ENCODE measurements around the gene CCM2. TPM values are rescaled to one million over a fixed set of nuclear protein-coding genes. Genes with fewer than 3 reads are reported as not detected.

CCM2 gene
- total and polyA plus RNA-seq, 12 donors: 36.1 to 84.5 (median 50.7) TPM

GRCh38 chr7:44972562-44972961 is 27.4 kb upstream of the CCM2 start:
- H3K36me3 ChIP-seq (replicated peaks in 1 of 2): no peaks in the 10 kb centered on the region
- H3K27me3 ChIP-seq: no peaks in the 10 kb centered on the region
- H3K9me3 ChIP-seq (replicated peaks in 1 of 3): no peaks in the 10 kb centered on the region
- H3K4me3 ChIP-seq: no peak overlapping the region
- WGBS, 4 donors: 63 to 83% (median 76%) methylated on average over 1 to 3 of the region's 3 CpGs
- H3K4me1 ChIP-seq (replicated peaks in 1 of 2): no peaks in the 10 kb centered on the region
- H3K27ac ChIP-seq: no peak overlapping the region
- intact Hi-C loops (cut with DNase I): loop anchor here in 1 of 2 donors (2.0 kb wide), 1 partner anchor 164 kb away; no protein-coding TSS in a partner anchor
- TF ChIP-seq CTCF (IDR thresholded peaks at IDR 0.05): no peak
- TF ChIP-seq POLR2A (IDR thresholded peaks at IDR 0.05): no peak
- DNase-seq: peak in 1 of 7 donors; percentile 5

- H3K4me1 ChIP-seq (replicated peaks in 1 of 2): no peaks in the 10 kb centered on the region
- WGBS, 4 donors: 51 to 75% (median 66%) methylated on average over 4 to 10 of the region's 10 CpGs
- TF ChIP-seq CTCF (IDR thresholded peaks at IDR 0.05) (peak; percentile 60 to 79 (median 74)), POLR2A (IDR thresholded peaks at IDR 0.05) (no peak)
Measured at GRCh38 chr7:44973610-44974401, 26.2 kb upstream of the CCM2 start.

DNA sequence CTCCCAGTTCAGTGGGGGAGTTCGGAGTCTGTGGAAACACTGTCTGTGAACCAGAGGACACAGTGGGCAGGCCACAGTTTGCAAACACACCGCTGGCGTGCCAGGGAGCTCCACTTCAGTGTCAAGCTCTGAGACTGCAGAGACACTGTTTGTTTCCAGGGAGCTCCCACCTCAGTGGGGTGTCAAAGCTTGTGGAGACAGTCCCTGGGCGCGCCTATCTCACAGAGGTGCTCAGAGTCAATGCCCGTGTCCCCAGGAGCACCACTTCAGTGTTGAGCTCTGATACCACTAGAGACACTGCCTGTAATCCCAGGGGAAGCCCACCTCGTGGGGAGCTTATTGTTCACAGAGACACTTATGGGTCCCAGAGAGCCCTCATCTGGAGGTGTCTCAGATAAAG is 25.5 kb upstream of the CCM2 start:
- no peak for TF ChIP-seq CTCF (IDR thresholded peaks at IDR 0.05)
- no peak for TF ChIP-seq POLR2A (IDR thresholded peaks at IDR 0.05)
- H3K27ac ChIP-seq: no peak overlapping the region
- intact Hi-C loops (cut with DNase I): no loop called here
- 60 to 84% (median 83%) methylated on average over 2 to 7 of the region's 7 CpGs for WGBS, 4 donors
- no peaks in the 10 kb centered on the region for H3K4me1 ChIP-seq (replicated peaks in 1 of 2)
- H3K9me3 ChIP-seq (replicated peaks in 1 of 3): no peaks in the 10 kb centered on the region
- H3K4me3 ChIP-seq: no peak overlapping the region
- no peak for DNase-seq
- H3K27me3 ChIP-seq: no peaks in the 10 kb centered on the region
- H3K36me3 ChIP-seq (replicated peaks in 1 of 2): no peaks in the 10 kb centered on the region

More at GRCh38 chr7:44973610-44974401, 26.2 kb upstream of the CCM2 start:
- no peak overlapping the region for H3K4me3 ChIP-seq
- intact Hi-C loops (cut with DNase I): loop anchor here in 1 of 2 donors (2.0 kb wide), 1 partner anchor 163 kb away; no protein-coding TSS in a partner anchor
- no peak overlapping the region for H3K27ac ChIP-seq
- peak in 6 of 7 donors; percentile 67 to 87 (median 80) for DNase-seq
- no peaks in the 10 kb centered on the region for H3K27me3 ChIP-seq
- no peaks in the 10 kb centered on the region for H3K36me3 ChIP-seq (replicated peaks in 1 of 2)
- H3K9me3 ChIP-seq (replicated peaks in 1 of 3): no peaks in the 10 kb centered on the region

DNA sequence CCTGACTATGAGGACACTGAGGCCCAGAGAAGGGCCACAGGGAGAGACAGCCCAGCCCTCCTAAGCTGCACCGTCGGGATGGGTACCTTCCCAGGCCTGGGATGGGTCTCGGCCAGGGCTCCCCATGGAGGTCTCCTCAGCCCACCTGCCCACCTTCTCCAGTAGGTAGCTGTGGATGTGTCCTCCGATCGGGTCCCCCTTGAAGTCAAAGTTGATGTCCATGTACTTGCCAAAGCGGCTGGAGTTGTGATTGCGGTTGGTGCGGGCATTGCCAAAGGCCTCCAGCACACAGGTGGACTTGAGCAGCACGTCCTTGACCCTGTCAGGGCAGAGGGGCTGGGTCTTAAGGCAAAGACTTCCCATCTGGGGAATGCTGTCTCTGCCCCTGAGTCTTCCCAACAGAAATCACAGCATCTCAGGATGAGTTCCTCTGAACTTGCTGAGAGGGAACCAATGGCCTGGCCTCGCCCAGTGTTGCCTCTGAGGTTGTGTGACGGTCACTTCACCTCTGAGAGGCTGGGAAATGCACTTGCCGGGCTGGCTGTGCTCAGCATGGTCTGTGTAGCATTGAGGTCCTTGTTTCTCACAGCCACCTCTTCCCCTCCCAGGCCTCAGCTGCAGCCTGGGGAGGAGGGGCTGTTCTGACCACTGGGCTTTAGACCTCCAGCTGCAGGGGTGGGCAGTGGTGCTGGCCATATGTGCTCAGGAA is 24.5 kb upstream of the CCM2 start:
- no peaks in the 10 kb centered on the region for H3K27me3 ChIP-seq
- no peaks in the 10 kb centered on the region for H3K9me3 ChIP-seq (replicated peaks in 1 of 3)
- no peak for TF ChIP-seq POLR2A (IDR thresholded peaks at IDR 0.05)
- no peak for TF ChIP-seq CTCF (IDR thresholded peaks at IDR 0.05)
- no peak overlapping the region for H3K27ac ChIP-seq
- no peak overlapping the region for H3K4me3 ChIP-seq
- DNase-seq: no peak
- H3K36me3 ChIP-seq (replicated peaks in 1 of 2): no peaks in the 10 kb centered on the region
- 91 to 96% (median 94%) methylated on average over 9 to 12 of the region's 12 CpGs for WGBS, 4 donors
- intact Hi-C loops (cut with DNase I): loop anchor here in 1 of 2 donors (5.0 kb wide), 1 partner anchor 157 kb away; no protein-coding TSS in a partner anchor
- no peaks in the 10 kb centered on the region for H3K4me1 ChIP-seq (replicated peaks in 1 of 2)
